HUDEP-2 (cell line): ENCODE data around the gene CDK14.

ENCODE experiments used
- DNase-seq, 76 experiments: peaks; one replicate each; lab custom pipeline; 2025; ENCODE audit not compliant: unreplicated experiment in 76 of 76; lab: John Stamatoyannopoulos, UW

Gene CDK14

DNA sequence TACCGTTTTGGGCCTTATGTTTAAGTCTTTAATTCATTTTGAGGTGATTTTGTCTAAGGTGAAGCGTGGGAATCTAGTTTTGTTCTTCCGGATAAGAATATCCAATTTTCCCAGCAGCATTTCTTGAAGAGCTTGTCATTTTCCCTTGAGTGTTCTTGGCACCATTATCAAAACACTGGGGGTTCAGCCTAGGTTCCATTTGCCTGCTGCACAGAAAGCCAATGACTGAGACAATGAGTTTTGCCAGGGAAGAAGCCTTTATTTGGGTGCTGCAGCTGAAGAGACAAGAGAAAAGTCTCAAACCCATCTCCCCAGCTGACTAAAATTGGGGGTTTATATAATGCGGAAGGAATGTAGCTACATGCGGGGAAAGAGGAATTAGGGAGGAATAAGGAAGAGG, 380.9 kb downstream of the CDK14 start:
- no peak for DNase-seq

DNA sequence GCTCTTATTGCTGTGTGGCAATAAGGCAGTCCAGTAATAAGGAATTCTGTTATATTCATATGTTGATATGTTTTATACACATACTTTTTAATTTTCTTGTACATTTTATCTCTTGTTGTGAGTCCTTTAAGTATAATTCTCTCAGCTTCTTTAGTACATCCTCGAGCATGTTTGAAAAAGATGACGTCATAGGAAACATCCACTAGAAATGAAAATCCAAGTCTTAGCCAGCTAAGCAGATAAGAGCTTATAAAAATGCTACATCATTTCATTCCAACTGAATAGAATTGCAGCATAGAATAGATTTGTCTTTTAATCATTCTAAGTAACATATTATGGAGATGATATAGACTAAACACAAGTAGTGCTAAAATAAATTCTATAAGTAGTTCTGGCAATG, 384.4 kb downstream of the CDK14 start:
- no peak for DNase-seq

DNA sequence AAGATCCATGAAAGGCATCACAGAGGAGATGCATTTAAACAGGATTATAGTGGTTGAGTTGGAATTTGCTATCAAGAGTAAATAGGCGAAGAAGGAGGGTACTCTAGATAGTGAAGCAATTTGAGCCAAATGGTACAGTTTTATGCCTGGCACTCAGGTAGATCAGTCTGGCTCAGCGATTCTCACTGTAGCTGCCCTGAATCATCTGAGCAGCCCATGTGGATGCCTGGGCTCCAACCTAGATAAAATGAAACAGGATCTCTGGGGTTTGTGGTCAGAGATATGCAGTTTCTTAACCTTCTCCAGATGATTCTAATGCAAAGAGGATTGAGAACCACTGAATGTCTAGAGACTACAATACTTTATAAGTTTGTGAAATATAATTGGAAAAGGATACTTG, 386.1 kb downstream of the CDK14 start:
- no peak for DNase-seq

DNA sequence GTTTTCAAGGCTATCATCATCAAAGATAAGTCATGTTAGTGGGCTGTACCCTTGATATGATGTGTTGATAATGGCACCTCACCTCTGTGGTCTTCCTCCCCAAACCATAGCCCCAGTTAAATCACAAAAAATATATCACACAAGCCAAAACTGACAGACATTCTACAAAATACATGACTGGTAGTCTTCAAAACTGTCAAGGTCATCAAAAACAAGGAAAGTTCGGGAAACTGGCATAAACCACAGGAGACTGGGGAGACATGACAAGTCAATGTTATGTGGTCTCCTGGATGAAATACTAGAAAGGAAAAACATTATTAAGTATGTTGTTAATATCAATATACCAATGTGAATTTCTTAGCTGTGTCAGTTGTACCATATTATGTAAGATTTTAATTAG, 388.6 kb downstream of the CDK14 start:
- DNase-seq: no peak

DNA sequence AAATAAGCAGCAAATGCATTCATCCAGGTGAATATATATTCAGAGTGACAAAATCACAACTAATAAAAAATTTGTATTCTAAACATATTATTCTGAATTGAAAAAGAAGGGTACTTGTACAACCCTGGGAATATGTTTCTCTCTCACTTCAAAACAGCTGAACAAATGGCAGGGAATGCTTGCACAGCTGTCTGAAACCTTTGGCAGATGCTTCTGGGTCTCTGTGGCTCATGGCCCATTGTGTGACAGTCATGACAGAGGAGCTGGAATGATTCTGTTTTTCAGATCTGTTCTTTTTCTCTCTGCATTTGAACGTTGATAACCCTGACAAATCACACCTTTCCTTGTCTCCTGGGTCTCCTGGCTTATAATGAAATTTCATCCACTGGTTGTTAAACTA, 392.4 kb downstream of the CDK14 start:
- DNase-seq: no peak

DNA sequence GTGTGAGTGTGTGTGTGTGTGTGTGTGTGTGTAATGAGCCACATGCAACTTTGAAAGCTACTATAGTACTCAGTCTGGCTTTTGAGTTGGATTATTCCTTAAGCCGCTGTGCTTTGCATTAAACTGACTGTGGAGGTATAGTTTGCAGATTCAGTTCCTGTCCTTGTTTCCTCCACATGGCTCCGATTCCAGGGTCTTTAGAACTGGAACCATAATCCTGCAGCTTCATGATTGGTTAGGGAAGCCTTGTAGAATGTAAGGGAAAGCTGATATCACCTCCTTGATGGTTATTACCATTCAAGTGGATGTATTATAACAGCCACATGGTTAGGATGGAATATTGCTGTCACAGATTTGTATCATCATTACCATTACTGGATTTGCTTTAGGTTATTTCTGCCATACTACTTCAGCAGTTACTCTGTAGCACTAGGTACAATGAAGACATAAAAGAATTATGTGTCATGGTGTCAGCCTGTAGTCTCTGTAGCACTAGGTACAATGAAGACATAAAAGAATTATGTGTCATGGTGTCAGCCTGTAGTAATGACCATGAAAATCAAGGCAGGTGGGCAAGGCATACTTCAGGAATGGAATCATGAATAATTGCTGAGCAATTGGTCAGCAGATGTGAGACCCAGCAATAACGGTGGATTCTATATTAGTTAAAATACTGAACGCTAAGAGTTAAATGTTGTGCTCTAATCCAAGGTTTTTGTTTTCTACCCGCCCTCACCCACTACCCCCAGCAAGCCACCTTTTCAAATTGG, 393.1 kb downstream of the CDK14 start:
- DNase-seq: no peak

DNA sequence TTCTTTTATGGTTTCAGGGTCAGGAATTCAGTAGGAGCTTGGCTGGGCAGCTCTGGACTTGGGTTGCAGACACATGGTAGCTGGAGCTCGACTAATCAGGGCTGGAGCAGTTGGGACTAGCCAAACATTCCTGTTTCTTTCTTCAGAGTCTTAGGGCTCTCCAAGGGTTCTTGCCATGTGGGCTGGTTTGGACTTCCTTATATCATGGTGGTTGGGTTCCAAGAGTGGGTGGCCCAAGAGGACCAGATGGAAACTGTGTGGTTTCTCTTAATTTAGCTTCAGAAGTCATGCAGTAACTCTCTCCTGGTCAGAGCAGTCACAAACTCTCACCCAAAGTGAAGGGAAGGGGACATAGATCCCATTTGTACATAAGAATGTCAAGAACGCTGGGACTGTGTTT, 398.0 kb downstream of the CDK14 start:
- DNase-seq: no peak

DNA sequence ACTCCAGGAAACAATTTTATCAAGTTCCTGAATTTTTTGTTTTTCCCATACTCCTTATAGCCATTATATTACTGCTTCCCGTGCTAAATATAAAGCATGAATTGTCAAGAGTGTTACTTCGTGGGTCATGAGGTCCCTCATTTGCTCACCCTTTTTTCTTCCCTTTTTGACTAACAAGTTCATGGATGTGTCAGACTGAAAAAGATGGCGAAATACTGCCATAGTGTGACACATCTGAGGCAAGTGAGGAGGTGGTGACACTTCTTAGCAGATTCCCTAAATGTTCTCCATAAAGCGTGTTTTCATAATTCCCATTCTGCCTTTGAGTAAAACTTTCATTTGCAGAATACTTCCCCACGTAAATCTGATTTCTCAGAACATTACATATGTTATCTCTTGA, 398.5 kb downstream of the CDK14 start:
- no peak for DNase-seq

DNA sequence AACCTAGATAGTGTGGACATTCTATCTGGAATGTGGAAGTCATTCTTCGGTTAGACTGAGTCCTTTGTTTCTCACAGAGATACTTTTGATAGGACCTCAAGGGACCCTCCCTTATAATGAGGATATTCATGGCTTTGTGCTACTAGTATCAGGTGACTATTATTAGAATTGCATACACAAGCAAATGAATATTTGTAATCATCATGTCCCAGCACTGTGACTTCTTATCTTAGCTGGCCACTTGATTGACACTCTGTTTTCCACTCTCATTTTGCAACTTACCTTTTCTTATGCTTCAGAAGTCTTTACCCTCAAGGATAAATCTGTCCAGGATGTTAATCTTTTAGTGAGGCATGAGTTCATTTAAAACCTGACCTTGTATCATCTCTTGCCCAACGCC, 399.9 kb downstream of the CDK14 start:
- DNase-seq: no peak

DNA sequence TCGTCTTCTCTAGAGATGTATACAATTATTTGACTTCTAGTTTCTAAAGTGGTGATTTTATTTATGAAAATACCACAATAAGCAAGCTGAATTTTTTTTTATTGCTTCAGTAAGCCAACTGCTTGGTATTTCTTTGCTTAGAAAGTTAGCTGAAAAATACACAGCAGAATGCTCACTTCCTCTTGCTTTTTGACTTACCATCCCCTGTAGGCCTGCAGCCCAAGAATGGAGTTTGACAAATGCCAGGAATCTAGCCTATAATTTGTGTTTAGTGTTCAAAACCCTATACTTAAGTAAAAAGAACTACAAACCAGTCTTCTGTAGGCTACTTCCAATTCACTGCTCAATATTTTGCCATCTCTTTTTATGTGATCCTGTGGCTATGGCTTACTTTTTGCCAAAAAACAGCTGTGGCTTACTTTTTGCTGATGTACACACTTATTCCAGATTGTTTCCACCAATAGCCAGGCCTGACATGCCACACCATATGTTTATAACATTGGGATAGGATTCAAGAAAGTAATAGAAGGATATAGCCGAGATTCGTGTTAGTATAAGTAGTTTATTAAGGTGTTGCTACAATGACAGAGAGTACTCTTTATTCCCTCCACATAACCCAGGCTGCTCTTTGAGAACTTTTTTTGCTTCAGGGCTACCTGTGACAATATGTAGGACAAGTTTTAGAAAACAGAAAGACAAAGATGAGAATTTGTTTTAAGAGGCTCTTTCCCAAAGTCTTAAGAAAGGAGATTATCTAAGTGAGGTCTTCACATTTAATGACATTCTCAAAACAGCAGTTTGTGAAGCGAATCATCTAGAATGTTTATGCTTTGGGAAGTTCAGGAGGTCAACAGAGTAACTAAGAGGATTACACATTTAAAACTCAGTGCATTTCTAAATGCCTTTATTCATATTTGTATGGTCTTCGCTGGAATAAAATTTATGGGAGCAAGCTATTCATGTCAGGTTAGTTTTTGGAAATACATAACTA, 404.2 kb downstream of the CDK14 start:
- DNase-seq: no peak

DNA sequence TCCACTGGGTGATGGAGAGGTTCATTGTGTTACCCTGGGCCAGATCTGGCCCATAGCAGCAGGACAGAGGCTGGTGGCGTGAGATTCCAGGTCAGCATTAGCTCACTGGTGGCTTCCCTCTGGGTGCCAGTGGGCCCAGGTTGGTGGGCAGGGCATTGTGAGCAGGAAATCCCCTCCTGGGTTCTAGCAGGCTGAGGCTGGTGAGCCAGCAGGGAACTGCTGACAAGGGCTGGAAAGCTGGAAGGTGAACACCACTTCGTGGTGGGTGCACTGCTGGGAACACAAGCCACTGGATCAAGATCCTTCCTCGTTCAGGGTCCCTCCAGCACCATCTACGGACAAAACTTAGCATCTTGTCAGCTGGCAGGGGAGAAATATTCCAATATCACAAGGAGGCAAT, 408.9 kb downstream of the CDK14 start:
- no peak for DNase-seq

DNA sequence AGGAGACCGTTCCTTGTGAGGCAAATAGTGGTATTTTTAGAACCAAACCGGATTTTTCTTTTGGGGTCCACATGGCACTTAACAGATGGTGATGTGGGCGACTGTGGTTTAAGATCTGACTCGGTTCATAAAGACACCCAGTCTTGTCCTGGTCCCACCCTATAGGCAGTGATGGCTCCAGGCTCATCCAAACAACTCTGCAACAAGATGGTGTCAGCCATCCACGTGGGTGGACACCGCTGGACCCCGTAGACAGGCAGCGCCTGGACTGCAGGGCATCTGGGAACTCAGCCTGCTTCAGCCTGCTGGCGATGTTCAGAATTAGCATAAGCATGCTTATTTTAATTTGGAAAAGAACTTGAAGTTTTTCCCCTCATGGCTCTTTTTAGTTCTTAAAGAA, 409.7 kb downstream of the CDK14 start:
- DNase-seq: no peak

DNA sequence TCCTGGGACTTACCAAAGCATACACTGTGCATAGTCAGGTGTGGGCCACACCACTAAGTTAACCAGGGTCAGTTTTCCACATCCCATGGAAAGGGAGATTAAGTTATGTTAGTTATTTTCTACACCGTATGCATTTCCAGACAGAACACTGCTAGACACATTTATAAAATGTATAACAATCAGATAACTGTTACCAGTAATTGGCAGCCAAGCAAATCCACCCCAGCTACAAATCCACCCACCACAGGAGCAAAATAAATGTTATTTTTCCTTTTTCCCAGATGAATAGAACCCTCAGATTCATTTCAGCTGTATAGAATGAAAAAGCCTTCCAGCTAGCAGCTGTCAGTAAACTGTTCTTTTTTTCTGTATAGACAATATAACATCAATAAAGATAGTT, 411.2 kb downstream of the CDK14 start:
- DNase-seq: no peak

DNA sequence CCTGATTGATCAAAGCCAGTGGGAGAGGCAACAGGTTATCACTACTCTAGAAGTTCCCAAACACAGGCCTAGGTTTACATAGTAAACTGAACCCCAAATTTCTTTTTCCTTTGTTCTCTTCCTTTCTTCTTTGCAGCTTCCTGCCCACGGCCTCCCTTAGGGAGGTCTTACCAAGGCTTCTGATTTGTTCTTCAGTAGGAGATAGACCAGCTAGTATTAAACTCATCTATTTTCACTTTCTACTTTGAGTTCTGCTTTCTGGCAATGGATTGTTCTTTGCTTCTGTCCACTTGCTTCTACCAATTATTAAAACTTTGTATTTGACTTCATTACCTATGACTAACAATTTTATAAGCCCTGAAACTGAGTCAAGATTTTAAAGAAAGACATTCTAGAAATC, 417.0 kb downstream of the CDK14 start:
- DNase-seq: no peak

DNA sequence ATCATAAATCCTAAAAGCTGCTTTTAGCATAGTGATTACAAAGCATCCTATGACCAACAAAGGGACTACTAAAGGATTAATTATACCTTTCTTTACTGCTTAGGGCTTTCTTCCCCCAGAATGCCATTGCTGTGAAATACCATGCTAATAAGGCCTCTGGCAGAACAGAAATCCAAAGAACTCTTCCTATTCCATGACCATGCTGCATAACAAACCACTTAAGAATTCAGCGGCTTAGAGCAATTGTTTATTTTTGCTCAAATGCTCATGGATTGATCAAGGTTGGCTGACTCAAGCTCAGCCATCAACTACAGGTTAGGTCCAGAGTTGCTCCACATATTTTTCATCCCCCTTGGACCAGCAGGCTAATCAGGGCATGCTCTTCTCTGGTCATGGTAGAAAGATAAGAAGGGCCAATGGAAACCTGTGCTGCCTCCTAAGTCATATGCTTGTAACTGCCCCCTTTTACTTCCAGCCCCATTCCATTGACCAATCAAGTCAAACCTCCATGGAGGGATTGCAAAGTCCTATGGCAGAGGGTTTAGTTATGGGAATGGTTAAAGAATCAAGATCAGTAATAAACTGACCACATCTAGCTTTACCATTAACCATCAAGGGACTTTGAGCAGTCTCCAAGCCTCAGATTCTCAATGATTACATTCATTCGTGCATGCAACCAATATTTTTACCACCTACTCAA, 423.7 kb downstream of the CDK14 start:
- no peak for DNase-seq

DNA sequence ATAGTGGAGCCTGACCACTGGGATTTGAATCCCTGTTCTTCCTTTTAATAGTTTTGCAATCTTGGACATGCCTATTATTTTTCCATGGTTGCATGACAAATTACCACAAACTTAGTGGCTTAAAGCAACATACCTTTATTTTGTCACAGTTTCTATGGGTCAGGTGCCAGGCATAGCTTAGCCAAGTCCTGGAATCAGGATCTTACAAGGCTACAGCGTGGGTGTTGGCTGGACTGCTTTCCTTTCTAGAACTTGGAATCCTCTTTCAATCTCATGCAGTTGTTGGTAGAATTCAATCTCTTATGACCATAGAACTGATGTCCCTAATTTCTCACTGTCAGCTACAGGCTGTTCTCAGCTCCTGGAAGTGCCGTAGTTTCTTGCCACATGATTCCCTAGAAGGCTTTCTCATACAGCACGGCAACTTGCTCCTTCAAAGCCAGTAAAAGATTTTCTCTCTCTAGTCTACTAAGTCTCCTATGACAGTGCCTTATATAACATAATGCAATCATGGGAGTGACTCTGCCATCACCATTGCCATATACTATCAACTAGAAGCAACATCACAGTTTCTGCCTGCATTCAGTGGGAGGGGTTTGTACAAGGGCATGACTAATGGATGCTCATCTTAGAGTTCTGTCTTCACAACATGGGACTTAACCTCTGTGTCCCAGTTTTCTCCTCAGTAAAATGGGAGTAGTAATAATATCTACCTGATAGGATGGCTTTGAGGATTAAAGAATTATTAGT, 424.7 kb downstream of the CDK14 start:
- DNase-seq: no peak

DNA sequence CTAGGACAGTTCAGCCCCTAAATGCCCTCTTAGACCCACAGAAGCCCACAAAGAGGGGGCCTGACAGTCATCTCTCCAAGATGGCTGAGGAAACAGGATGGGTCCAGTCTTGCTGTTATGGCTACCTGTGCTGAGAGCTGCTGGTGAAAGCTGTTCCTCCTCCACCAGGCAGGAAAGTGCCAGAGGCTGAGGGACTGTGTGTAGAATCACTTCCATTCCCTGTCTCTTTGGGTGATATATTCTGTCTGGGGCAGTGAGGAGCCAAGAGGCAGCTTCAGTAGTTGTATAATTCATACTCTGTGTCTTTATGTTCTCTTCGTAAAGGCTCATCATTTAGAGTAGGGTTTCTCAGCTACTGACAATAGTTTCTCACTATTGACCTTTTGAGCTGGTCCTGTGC, 425.8 kb downstream of the CDK14 start:
- DNase-seq: no peak

DNA sequence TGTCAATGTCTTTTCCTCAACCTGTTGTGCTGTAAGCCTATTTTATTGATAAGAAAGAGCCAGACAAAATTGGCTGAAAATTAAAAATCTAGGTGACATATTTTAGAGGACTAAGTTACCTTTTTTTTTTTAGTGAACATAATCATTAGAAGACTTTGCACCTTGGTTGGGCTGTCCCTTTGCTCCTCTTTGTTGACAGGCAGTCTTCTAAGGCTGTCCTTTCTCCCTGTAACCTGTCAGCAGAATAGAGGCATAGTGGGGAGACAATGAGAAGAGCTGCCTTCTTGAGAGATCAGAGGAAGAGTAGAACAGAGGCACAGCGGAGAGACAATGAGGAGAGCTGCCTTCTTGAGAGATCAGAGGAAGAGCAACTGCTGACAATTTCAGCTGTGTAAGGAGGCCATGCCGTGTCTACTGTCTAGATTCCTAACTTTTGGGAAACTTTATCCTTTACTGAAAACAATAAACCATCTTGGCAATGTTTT, 429.8 kb downstream of the CDK14 start:
- no peak for DNase-seq

DNA sequence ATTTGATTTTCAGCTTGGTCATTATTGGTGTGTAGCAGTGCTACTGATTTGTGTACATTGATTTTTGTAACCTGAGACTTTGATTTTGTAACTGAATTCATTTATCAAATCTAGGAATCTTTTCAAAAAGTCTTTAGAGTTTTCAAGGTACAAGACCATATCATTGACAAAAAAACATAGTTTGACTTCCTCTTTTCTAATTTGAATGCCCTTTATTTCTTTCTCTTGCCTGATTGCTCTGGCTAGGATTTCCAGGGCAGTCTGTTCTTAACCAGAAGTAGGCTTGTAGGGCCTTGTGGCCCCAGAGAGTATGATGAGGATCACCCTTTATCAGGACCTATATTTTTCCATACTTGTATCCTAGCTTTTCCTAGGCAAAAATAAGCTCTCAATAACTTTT, 433.6 kb downstream of the CDK14 start:
- no peak for DNase-seq

DNA sequence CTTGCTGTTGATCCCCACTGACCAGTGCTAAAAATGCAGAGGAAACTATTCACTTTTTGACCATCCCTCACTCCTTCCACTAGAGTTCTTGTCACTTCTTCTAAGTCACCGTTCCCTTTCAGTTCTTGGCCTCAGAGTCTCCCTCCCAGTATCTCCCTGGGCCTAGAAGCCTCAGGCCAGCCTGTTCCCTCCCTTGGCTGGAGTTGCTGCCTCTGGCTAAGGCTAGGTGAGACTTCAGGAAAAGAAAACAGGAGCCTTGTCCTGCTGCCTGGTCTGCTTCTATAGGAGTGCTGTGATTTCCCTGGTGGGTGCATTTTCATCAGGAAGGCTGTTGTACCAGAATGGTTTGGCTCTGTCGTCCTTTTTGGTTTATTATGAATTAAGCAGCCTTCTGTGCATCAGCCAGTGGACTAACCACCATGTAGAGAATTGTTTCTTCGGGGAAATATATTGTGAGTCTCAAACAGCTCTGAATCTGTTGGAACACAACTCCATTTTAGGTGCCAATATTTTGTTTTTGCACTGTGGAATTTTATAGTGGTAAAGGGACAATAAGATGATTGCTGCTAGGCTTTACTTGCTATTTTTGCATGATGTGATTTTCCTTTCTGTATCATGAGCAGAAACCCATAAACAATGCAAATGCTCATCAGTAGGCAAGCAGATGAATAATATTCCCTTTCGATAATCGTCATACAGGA, 434.7 kb downstream of the CDK14 start:
- no peak for DNase-seq
